A549 (cell line): ENCODE measurements around the gene QSOX1.

Experiments
- CBX8 ChIP-seq: fragments of 200-600 bp; sonication (generic); IDR thresholded peaks from 2 replicates; pipeline ENCODE4 v1.6.1; 2016
- CTCF ChIP-seq: fragments of >200 bp; sonication (Bioruptor Twin); formaldehyde crosslinking; IDR thresholded peaks from 3 replicates; pipeline ENCODE4 v1.5.1; 2016
- EP300 ChIP-seq, 2 experiments: fragments of >200 bp; sonication (Bioruptor Twin); formaldehyde crosslinking; IDR thresholded peaks; 2 replicates in 1 of 2; 3 replicates in 1 of 2; pipeline ENCODE4 v1.6.1; 2016 to 2017
- JUNB ChIP-seq: fragments of >200 bp; sonication (Bioruptor Twin); formaldehyde crosslinking; IDR thresholded peaks from 2 replicates; pipeline ENCODE4 v1.6.1; 2016
- MAFK ChIP-seq: fragments of 450-650 bp; IDR thresholded peaks from 2 replicates; pipeline ENCODE4 v1.6.1; 2014; ENCODE audit not compliant: partially characterized antibody
- MYC ChIP-seq: IDR thresholded peaks from 2 replicates; pipeline ENCODE4 v1.6.1; 2012; ENCODE audit warnings: mild to moderate bottlenecking, inconsistent platforms, low read length, improper control_type of control experiment, borderline replicate concordance
- PBX3 ChIP-seq: IDR thresholded peaks from 2 replicates; pipeline ENCODE4 v1.6.1; 2012
- POLR2A ChIP-seq: IDR thresholded peaks from 2 replicates; pipeline ENCODE4 v1.6.1; 2012; ENCODE audit warnings: mild to moderate bottlenecking, low read length
- RFX5 ChIP-seq: fragments of 450-650 bp; IDR thresholded peaks from 2 replicates; pipeline ENCODE4 v1.7.1; 2014; ENCODE audit warnings: antibody characterized with exemption, mild to moderate bottlenecking, moderate library complexity
- SREBF2 ChIP-seq: fragments of 450-650 bp; IDR thresholded peaks from 2 replicates; pipeline ENCODE4 v1.6.1; 2014; ENCODE audit warnings: mild to moderate bottlenecking, moderate library complexity
- USF2 ChIP-seq: fragments of 450-650 bp; IDR thresholded peaks from 2 replicates; pipeline ENCODE4 v1.6.1; 2014; ENCODE audit warnings: antibody characterized with exemption

GRCh38 chr1:180167021-180167701 lies 12.5 kb downstream of the QSOX1 start:
- TF ChIP-seq CTCF (no peak), PBX3 (no peak), MAFK (no peak), SREBF2 (no peak), MYC (no peak), JUNB (no peak), USF2 (no peak), EP300 (IDR thresholded peaks at IDR 0.05) (no peak), CBX8 (no peak), RFX5 (no peak), POLR2A (no peak)
